Panc1 (cell line): ENCODE measurements around the gene PALS1.

ENCODE experiments used
- CTCF ChIP-seq: fragments of 450-650 bp; IDR thresholded peaks from 2 replicates; pipeline ENCODE4 v1.5.1; 2017; ENCODE audit warnings: mild to moderate bottlenecking
- POLR2AphosphoS5 ChIP-seq: IDR thresholded peaks from 2 replicates; pipeline ENCODE4 v1.6.1; 2012; ENCODE audit warnings: mild to moderate bottlenecking, low read depth, low read length, moderate library complexity
- TCF7L2 ChIP-seq: IDR thresholded peaks from 2 replicates; pipeline ENCODE4 v1.6.1; 2011; ENCODE audit warnings: mild to moderate bottlenecking, low read depth, low read length, inconsistent platforms

DNA sequence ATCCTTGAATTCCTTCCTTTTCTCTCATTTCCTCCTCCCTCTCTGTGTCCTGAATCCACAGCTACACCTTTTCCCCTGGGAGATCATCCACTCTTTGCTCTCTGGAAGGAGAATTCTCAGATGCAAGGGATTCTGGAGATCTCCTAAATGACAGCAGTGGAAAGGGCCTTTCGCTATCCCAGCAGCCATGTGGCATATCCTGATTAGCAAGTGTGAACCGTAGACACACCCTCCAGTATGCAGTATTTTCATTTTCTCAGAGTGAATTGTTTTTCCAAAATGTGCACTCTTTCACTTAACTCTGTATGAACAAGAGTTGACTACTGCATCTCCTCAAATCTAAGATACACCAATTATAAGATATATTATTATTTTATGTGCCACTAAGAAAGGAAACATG lies 46.0 kb upstream of the PALS1 start:
- TF ChIP-seq CTCF, result no peak
- TF ChIP-seq POLR2AphosphoS5, result no peak
- no peak for TF ChIP-seq TCF7L2
